ENCODE measurements around the gene AGPAT1.

The AGPAT1 gene

DNA sequence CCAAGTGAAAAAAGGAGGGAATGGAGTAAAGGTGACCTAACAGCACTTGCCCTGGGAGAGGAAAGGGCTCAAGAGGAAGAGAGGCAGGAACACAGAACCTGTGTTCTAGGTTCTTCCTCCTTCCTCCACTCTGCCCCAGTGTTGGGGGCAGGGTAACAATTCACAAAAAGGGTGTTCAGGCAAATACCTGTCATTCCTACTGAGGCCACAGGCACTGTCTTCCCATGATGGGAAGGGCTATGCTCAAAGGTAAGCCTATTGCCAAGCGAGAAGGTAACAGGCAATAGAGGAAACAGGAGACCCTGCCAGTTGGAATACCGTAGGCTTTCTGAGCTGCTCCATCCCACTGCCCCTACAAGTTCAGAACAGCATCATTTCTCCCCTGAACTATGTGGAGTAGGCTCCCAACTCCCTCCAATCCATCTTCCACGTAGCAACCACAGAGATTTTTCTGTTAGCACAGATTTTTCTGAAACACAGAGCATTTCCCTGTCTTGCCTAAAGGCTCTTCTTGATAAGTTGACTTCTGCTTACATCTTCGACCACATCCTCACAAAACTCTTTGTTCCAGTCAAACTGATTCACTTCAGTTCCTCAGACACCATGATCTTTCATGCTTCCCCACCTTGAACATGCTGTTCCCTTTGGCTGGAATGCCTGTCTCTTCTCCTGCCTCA, 2.7 kb downstream of the AGPAT1 start:
- DNase-seq (ENCODE audit: low read depth), result no peak
- TF ChIP-seq, protein P1, sequence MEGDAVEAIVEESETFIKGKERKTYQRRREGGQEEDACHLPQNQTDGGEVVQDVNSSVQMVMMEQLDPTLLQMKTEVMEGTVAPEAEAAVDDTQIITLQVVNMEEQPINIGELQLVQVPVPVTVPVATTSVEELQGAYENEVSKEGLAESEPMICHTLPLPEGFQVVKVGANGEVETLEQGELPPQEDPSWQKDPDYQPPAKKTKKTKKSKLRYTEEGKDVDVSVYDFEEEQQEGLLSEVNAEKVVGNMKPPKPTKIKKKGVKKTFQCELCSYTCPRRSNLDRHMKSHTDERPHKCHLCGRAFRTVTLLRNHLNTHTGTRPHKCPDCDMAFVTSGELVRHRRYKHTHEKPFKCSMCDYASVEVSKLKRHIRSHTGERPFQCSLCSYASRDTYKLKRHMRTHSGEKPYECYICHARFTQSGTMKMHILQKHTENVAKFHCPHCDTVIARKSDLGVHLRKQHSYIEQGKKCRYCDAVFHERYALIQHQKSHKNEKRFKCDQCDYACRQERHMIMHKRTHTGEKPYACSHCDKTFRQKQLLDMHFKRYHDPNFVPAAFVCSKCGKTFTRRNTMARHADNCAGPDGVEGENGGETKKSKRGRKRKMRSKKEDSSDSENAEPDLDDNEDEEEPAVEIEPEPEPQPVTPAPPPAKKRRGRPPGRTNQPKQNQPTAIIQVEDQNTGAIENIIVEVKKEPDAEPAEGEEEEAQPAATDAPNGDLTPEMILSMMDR (conservative IDR thresholded peaks at IDR 0.05; ENCODE audit: low read depth, low read length), result no peak
- no peak overlapping the region for H3K4me3 ChIP-seq (ENCODE audit: low read length)

DNA sequence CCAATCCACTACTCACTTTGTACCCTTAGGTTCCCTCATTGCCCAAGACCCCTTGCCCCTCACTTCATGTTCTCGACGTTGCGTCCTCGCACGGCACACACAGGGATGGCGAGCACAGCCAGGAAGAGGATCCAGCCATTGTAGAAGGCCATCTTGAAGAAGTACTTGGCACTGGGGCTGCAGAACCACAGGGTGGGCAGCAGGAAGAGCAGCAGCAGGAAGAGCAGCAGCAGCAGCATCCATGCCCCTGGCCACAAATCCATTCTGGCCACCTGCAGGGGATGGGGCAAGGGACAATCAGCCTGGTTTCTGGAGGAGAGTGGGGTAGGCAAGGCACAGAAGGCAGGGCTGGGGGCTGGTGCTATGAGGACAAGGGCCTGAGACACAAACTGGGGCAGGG, 4.7 kb downstream of the AGPAT1 start:
- H3K4me3 ChIP-seq (ENCODE audit: low read length), result no peak overlapping the region
- TF ChIP-seq, protein P1 (conservative IDR thresholded peaks at IDR 0.05; ENCODE audit: low read depth, low read length), result no peak
- DNase-seq (ENCODE audit: low read depth), result no peak

DNA sequence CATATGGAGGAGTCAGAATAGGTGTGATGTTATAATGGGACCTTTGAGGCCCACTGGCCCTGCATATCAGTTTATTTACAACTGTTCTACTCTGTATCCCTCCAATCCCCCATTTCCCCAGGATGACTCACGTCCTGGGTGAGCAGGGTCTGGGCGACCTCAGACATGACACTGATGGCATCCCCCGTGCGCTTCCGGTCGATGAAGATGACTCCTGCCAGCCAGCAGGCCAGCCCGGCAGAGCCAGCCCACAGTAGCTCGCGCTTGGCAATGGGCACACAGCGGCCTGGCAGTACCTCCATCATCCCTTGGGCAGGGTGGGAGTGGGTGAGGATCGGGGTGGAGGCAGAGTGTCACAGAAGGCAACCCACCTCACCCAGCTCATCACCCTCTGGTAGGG, 5.6 kb downstream of the AGPAT1 start:
- DNase-seq (ENCODE audit: low read depth), result no peak
- TF ChIP-seq, protein P1 (conservative IDR thresholded peaks at IDR 0.05; ENCODE audit: low read depth, low read length), result no peak
- no peak overlapping the region for H3K4me3 ChIP-seq (ENCODE audit: low read length)

DNA sequence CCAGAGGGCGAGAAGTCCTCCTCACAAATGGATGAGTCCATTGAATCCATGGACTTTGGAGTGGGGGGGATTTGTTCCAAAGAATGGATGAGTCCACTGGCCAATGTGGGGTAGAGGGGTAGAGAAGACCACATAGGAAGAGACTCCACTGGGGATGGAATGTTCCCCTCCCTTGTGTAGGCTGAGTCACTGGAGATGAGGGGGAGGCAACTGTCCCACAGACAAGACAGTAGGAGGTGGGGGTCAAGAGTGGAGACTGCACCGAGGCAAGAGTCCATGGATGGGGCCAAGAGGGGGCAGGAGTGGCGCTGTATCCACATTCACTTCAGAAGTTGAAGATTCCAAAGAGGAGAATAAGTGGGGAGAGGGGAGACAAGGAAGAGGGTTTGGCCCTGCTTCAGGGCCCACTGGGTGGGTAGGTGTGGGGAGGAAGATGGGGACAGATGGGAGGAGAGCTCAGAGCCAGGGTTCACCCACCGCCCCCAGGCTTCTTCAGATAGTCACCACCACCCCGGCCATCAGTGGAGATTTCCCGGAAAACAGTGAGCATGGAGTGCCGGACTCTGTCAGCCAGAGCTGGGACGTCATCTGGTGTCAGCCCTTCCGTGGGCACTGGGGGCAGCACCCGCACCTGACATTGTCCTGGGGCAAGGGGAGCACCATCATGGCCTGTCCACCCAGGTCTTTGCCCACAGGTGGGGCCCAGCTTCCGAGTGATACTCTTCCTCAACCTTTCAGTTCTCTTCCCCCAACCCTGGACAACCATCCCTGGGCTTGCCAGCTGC, 6.9 kb downstream of the AGPAT1 start:
- TF ChIP-seq, protein P1 (conservative IDR thresholded peaks at IDR 0.05; ENCODE audit: low read depth, low read length), result no peak
- DNase-seq (ENCODE audit: low read depth), result no peak

DNA sequence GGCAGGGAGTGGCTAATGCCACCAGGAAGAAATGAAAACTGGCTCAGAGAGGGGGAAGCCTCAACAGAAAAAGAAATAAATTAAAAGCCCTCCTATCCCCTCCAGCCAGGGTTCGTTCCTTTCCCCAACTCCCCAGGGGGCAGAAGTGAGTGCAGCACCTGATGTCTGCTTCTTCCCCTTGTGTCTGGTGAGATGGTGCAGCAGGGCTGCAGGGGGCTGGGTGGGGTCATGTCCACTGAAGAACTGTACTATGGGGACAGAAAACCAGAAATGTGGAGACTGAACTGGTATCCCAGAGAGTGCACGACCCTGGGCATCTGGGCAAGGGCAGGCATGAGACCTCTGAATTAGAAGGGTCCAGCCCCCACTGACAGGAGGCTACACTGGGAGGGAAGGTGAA, 7.5 kb downstream of the AGPAT1 start:
- no peak overlapping the region for H3K4me3 ChIP-seq (ENCODE audit: low read length)
- TF ChIP-seq, protein P1 (conservative IDR thresholded peaks at IDR 0.05; ENCODE audit: low read depth, low read length), result no peak
- no peak for DNase-seq (ENCODE audit: low read depth)

More for the DNA sequence above, 6.9 kb downstream of the AGPAT1 start:
- no peak overlapping the region for H3K4me3 ChIP-seq (ENCODE audit: low read length)

DNA sequence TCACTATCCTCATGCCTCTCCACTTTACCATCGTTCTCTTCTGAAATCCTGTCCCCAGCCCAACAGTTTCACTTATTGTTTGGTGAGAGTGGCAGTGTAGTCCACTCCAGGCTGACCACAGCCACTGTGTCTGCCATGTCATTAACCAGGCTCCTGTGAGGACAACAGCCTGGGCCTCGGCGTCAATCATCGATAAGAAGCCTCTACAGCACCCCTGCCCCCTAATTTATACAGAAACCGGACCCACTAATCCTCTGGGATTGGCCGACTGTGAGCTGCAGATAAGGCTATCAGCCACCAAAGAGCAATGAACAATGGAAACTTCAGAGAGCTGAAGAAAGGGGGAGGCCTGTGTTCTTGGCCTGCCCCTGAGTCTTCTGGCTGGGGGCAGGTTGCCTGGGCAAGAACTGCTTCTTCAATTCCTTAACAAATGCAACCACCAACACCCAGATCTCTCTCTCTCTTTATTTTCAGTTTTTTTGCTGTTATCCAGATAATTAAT, 8.1 kb downstream of the AGPAT1 start:
- TF ChIP-seq, protein P1 (conservative IDR thresholded peaks at IDR 0.05; ENCODE audit: low read depth, low read length), result no peak
- H3K4me3 ChIP-seq (ENCODE audit: low read length), result no peak overlapping the region
- DNase-seq (ENCODE audit: low read depth), result no peak

Measured in retinal pigment epithelial cell (primary cell).